ENCODE results near the gene GIMAP5. TPM values are rescaled to one million over a fixed set of nuclear protein-coding genes. Genes with fewer than 3 reads are reported as not detected.

The GIMAP5 gene
- total and polyA plus RNA-seq, 2 donors (not counting 3 experiments of a cell fraction or from before 2014, with no cell fraction given), result 0.44 to 18.9 TPM

DNA sequence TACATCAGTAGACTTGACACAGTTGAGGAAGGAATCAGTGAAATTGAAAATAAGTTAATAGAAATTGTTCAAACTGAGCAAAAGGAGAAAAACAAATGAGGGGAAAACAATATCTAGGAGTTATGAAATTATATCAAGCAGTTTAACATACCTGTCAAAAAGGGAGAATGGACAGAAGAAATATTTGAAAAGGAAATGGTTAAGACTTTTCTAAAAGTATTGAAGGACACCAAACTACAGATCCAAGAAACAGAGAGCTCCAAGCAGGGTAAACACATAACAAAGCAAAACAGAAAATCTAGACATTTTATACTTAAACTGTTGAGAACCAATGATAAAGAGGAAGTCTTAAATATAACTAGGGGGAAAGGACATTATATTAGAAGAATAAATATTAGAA lies 8.6 kb upstream of the GIMAP5 start:
- FAIRE-seq, result no peak

More for the DNA sequence above, 8.6 kb upstream of the GIMAP5 start:
- Histone ChIP-seq H3K27ac (ENCODE audit: insufficient read depth, low read depth, low read length) (no peak overlapping the region), H3K36me3 (ENCODE audit: control insufficient read depth in 2 of 2, extremely low read depth in 1 of 2, insufficient read depth in 2 of 2, low read length in 2 of 2) (peaks cover 0 to 2% of the 10 kb centered on the region in 2 experiments), H3K4me1 (ENCODE audit: control insufficient read depth, extremely low read depth, insufficient read depth, low read length) (no peaks in the 10 kb centered on the region), H3K27me3 (ENCODE audit: control insufficient read depth in 2 of 2, insufficient read depth in 2 of 2, low read length in 2 of 2) (no peaks in the 10 kb centered on the region), H3K4me3 (replicated peaks in 1 of 3; ENCODE audit: insufficient read depth in 1 of 3, low read depth in 1 of 3, low read length in 3 of 3) (no peak overlapping the region), H3K9me3 (replicated peaks; ENCODE audit: control insufficient read depth, insufficient read depth, low read length) (no peaks in the 10 kb centered on the region), H3K79me2 (ENCODE audit: control insufficient read depth, insufficient read depth, low read length) (no peaks in the 10 kb centered on the region), H4K20me1 (replicated peaks; ENCODE audit: control insufficient read depth, extremely low read depth, insufficient read depth, low read length) (no peaks in the 10 kb centered on the region), H3K9ac (replicated peaks; ENCODE audit: extremely low read depth, insufficient read depth, low read length) (no peak overlapping the region), H2AFZ (ENCODE audit: low read depth, low read length) (no peak overlapping the region), H3K4me2 (ENCODE audit: insufficient read depth, low read length) (no peak overlapping the region), H3K9me1 (replicated peaks; ENCODE audit: control insufficient read depth, extremely low read depth, insufficient read depth, low read length) (no peaks in the 10 kb centered on the region)
- no peak for DNase-seq (ENCODE audit: low read depth, low spot score)
- TF ChIP-seq POLR2AphosphoS5 (IDR thresholded peaks at IDR 0.05; ENCODE audit: insufficient read depth, low read depth, low read length), result no peak
- no peak for TF ChIP-seq FOS (IDR thresholded peaks at IDR 0.05; ENCODE audit: borderline replicate concordance, insufficient read depth, low read length)
- no peak for TF ChIP-seq MYC (IDR thresholded peaks at IDR 0.05; ENCODE audit: low read depth, low read length)
- TF ChIP-seq, protein P1, sequence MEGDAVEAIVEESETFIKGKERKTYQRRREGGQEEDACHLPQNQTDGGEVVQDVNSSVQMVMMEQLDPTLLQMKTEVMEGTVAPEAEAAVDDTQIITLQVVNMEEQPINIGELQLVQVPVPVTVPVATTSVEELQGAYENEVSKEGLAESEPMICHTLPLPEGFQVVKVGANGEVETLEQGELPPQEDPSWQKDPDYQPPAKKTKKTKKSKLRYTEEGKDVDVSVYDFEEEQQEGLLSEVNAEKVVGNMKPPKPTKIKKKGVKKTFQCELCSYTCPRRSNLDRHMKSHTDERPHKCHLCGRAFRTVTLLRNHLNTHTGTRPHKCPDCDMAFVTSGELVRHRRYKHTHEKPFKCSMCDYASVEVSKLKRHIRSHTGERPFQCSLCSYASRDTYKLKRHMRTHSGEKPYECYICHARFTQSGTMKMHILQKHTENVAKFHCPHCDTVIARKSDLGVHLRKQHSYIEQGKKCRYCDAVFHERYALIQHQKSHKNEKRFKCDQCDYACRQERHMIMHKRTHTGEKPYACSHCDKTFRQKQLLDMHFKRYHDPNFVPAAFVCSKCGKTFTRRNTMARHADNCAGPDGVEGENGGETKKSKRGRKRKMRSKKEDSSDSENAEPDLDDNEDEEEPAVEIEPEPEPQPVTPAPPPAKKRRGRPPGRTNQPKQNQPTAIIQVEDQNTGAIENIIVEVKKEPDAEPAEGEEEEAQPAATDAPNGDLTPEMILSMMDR (IDR thresholded peaks at IDR 0.05; ENCODE audit: extremely low read depth in 1 of 2, insufficient read depth in 1 of 2, low read depth in 1 of 2, low read length in 2 of 2), result no peak
- TF ChIP-seq EZH2 (IDR thresholded peaks at IDR 0.05; ENCODE audit: borderline replicate concordance, low read depth, low read length, severe bottlenecking), result no peak
- TF ChIP-seq POLR2A (IDR thresholded peaks at IDR 0.05; ENCODE audit: low read depth, low read length), result no peak
- no peak for TF ChIP-seq MAX (IDR thresholded peaks at IDR 0.05; ENCODE audit: insufficient read depth, insufficient read length)
- TF ChIP-seq JUN (IDR thresholded peaks at IDR 0.05; ENCODE audit: borderline replicate concordance, insufficient read depth, insufficient read length, low read depth), result no peak
- TF ChIP-seq GATA2 (IDR thresholded peaks at IDR 0.05; ENCODE audit: insufficient read depth, insufficient read length, low read depth, low read length), result no peak
- dilution Hi-C loops (cut with MboI; ENCODE audit: extremely low pct_ligation_motif_present, low sequenced_read_pairs), result no loop called here
- CTCF ChIA-PET, result no interaction called here
- no TSS peak for BruUV-seq (replicated peaks)
- POLR2A ChIA-PET, result no interaction called here
- intact Hi-C loops (cut with micrococcal nuclease), result no loop called here

Measured in endothelial cell of umbilical vein (primary cell).